HCT116 (cell line): Measurements from ENCODE around the gene PNRC1. TPM values are rescaled to one million over a fixed set of nuclear protein-coding genes. Genes with fewer than 3 reads are reported as not detected.

Experiments
- ATAC-seq: fragments of 200-7000 bp; cut with Tn5 transposase; 2 replicates; pipeline ENCODE4 v1.9.1; 2020; ENCODE audit warnings: mild to moderate bottlenecking, moderate library complexity
- BruUV-seq: library from RNA; stranded (reverse); fragments of 400-500 nt; replicated peaks from 2 replicates; lab custom pipeline; 2021; lab: Mats Ljungman, UMichigan
- CTCF ChIA-PET: fragments of 300-600 bp; sonication (Branson Sonifier 250); formaldehyde crosslinking; loops from one replicate; lab custom pipeline; 2021; ENCODE audit warnings: antibody characterized with exemption; lab: Charles Lee
- POLR2A ChIA-PET: fragments of 300-600, 350-600 bp; sonication (Branson Sonifier 250); formaldehyde crosslinking; loops from one replicate; lab custom pipeline; 2021; ENCODE audit warnings: antibody characterized with exemption; lab: Charles Lee
- RAD21 ChIA-PET, 2 experiments: fragments of 300-600 bp; sonication (Branson Sonifier 250); formaldehyde crosslinking; loops; one replicate each; lab custom pipeline; 2023; ENCODE audit warnings: low total read pairs in 2 of 2; ENCODE audit not compliant: uncharacterized antibody in 2 of 2, unreplicated experiment in 2 of 2, low non-redundant PET in 1 of 2; lab: Charles Lee
- DNase-seq: peaks from one replicate; pipeline ENCODE4 v3.0.0-alpha.2; 2010; ENCODE audit warnings: low read depth, low spot score
- H2AFZ ChIP-seq: fragments of 200-600 bp; shearing (Covaris generic), sonication (generic); 2 replicates; pipeline ENCODE4 v1.6.1; 2017; ENCODE audit warnings: low read depth, mixed run types, mixed read lengths, antibody characterized with exemption, low read length; ENCODE audit not compliant: poor library complexity, severe bottlenecking
- H3K27ac ChIP-seq: 2 replicates; pipeline ENCODE4 v1.5.1; 2012; ENCODE audit warnings: low read depth, low read length
- H3K27me3 ChIP-seq: fragments of 200-600 bp; sonication (generic); 2 replicates; pipeline ENCODE4 v1.6.1; 2016; ENCODE audit warnings: mixed run types, low read length, mixed read lengths; ENCODE audit not compliant: insufficient read depth
- H3K36me3 ChIP-seq, 2 experiments: fragments of 200-500 bp in 1 of 2; fragments of 200-600 bp in 1 of 2; sonication (Bioruptor generic) in 1 of 2; sonication (generic) in 1 of 2; 2 replicates each; pipeline versions ENCODE4 v1.5.1 to v1.6.1; 2014 to 2016; ENCODE audit warnings: low read length in 2 of 2, inconsistent platforms in 1 of 2, mixed read lengths in 1 of 2, mixed run types in 1 of 2; ENCODE audit not compliant: insufficient read depth in 2 of 2, control insufficient read depth in 1 of 2
- H3K4me1 ChIP-seq, 2 experiments: fragments of 200-600 bp in 1 of 2; sonication (generic) in 1 of 2; 2 replicates each; pipeline versions ENCODE4 v1.5.1 to v1.6.1; 2012 to 2017; ENCODE audit warnings: low read length in 2 of 2, inconsistent platforms in 1 of 2, mild to moderate bottlenecking in 1 of 2, mixed read lengths in 1 of 2, mixed run types in 1 of 2, moderate library complexity in 1 of 2; ENCODE audit not compliant: insufficient read depth in 2 of 2, control insufficient read depth in 1 of 2
- H3K4me2 ChIP-seq: fragments of 200-600 bp; sonication (generic); 2 replicates; pipeline ENCODE4 v1.6.1; 2017; ENCODE audit warnings: mixed run types, low read length, mixed read lengths
- H3K4me3 ChIP-seq, 2 experiments: fragments of 200-600 bp in 1 of 2; sonication (generic) in 1 of 2; replicated peaks in 1 of 2; 2 replicates each; pipeline ENCODE4 v1.5.1; 2011 to 2016; ENCODE audit warnings: low read length in 2 of 2, control low read depth in 1 of 2, low read depth in 1 of 2, mild to moderate bottlenecking in 1 of 2, mixed read lengths in 1 of 2, mixed run types in 1 of 2
- H3K79me2 ChIP-seq: fragments of 200-600 bp; sonication (generic); 2 replicates; pipeline ENCODE4 v1.6.1; 2017; ENCODE audit warnings: mild to moderate bottlenecking, mixed run types, low read length, moderate library complexity, mixed read lengths; ENCODE audit not compliant: insufficient read depth
- H3K9ac ChIP-seq: fragments of 200-600 bp; sonication (generic); 2 replicates; pipeline ENCODE4 v1.6.1; 2016; ENCODE audit warnings: low read length, mixed read lengths
- H3K9me2 ChIP-seq: fragments of 200-600 bp; sonication (generic), shearing (Covaris generic); 2 replicates; pipeline ENCODE4 v1.6.1; 2017; ENCODE audit warnings: mixed run types, mild to moderate bottlenecking, moderate library complexity; ENCODE audit not compliant: insufficient read depth
- H3K9me3 ChIP-seq, 2 experiments: fragments of 200-500 bp in 1 of 2; fragments of 200-600 bp in 1 of 2; sonication (Bioruptor generic) in 1 of 2; sonication (generic) in 1 of 2; 2 replicates each; pipeline ENCODE4 v1.6.1; 2014 to 2017; ENCODE audit warnings: low read length in 2 of 2, mixed read lengths in 2 of 2, inconsistent platforms in 1 of 2, low read depth in 1 of 2, mild to moderate bottlenecking in 1 of 2, mixed run types in 1 of 2, moderate library complexity in 1 of 2; ENCODE audit not compliant: control insufficient read depth in 1 of 2, insufficient read depth in 1 of 2
- H4K20me1 ChIP-seq: fragments of 200-600 bp; sonication (generic), shearing (Covaris generic); 2 replicates; pipeline ENCODE4 v1.6.1; 2017; ENCODE audit warnings: mixed run types, mild to moderate bottlenecking, moderate library complexity; ENCODE audit not compliant: insufficient read depth
- EGR1 ChIP-seq: IDR thresholded peaks from 2 replicates; pipeline ENCODE4 v1.6.1; 2012; ENCODE audit warnings: low read depth
- EZH2 ChIP-seq: fragments of 200-600 bp; sonication (generic); IDR thresholded peaks from 2 replicates; pipeline ENCODE4 v1.6.1; 2017; ENCODE audit warnings: antibody characterized with exemption, mixed run types
- FOSL1 ChIP-seq: IDR thresholded peaks from 2 replicates; pipeline ENCODE4 v1.6.1; 2012; ENCODE audit warnings: low read depth
- JUND ChIP-seq: IDR thresholded peaks from 2 replicates; pipeline ENCODE4 v1.6.1; 2012
- POLR2A ChIP-seq: IDR thresholded peaks from 2 replicates; pipeline ENCODE4 v1.7.0; 2011; ENCODE audit warnings: borderline replicate concordance; ENCODE audit not compliant: insufficient read depth, insufficient read length; ENCODE audit errors: extremely low read depth
- REST ChIP-seq: IDR thresholded peaks from 2 replicates; pipeline ENCODE4 v1.6.1; 2012; ENCODE audit warnings: low read depth
- YY1 ChIP-seq: IDR thresholded peaks from 2 replicates; pipeline ENCODE4 v1.6.1; 2011; ENCODE audit warnings: low read length, low read depth, moderate library complexity, mild to moderate bottlenecking; ENCODE audit not compliant: insufficient replicate concordance; ENCODE audit errors: extremely low read depth
- ZFX ChIP-seq: fragments of 450-650 bp; IDR thresholded peaks from 2 replicates; pipeline ENCODE4 v1.6.1; 2017
- ZNF274 ChIP-seq: fragments of 200-500 bp; sonication (Bioruptor generic); IDR thresholded peaks from 2 replicates; pipeline ENCODE4 v1.6.1; 2014; ENCODE audit warnings: mild to moderate bottlenecking, low read depth, low read length, inconsistent platforms
- intact Hi-C: fragments of 100-400 bp; cut with micrococcal nuclease; formaldehyde crosslinking; loops from 2 replicates; pipeline ENCODE4 v1.10.0; 2022
- total RNA-seq: library from RNA; stranded (reverse); gene quantifications from one replicate; pipeline ENCODE4 v1.2.1, GENCODE V29; 2021; ENCODE audit not compliant: unreplicated experiment

PNRC1 gene
- total RNA-seq, 1 experiment from 2014 or later: 66.8 TPM

- no peak for DNase-seq
- POLR2A ChIA-PET: no interaction called here
Observed at GRCh38 chr6:89117211-89118108, 36.9 kb downstream of the PNRC1 start, which contains the start of gene SRSF12. TSS of gene SRSF12 (minus strand) at chr6:89118071. CDS start at chr6:89117887, 184 bp downstream.

GRCh38 chr6:89118931-89119330, 38.4 kb downstream of the PNRC1 start:
- ChIA-PET CTCF (no interaction called here), POLR2A (no interaction called here)
- Histone ChIP-seq H3K4me3 (no peak overlapping the region), H4K20me1 (no peaks in the 10 kb centered on the region), H3K9me2 (no peaks in the 10 kb centered on the region), H3K4me2 (no peak overlapping the region), H3K27me3 (no peaks in the 10 kb centered on the region), H3K79me2 (no peaks in the 10 kb centered on the region), H3K27ac (no peak overlapping the region), H3K9me3 (no peaks in the 10 kb centered on the region), H3K9ac (no peak overlapping the region), H2AFZ (no peak overlapping the region), H3K36me3 (no peaks in the 10 kb centered on the region), H3K4me1 (peaks cover 0 to 13% of the 10 kb centered on the region in 2 experiments; a peak in 2 of 4 replicates)
- no TSS peak for BruUV-seq
- DNase-seq (no peak), ATAC-seq (no peak)
- no peak for TF ChIP-seq POLR2A
- TF ChIP-seq EGR1: no peak
- TF ChIP-seq JUND: no peak
- no peak for TF ChIP-seq ZNF274
- TF ChIP-seq EZH2: no peak
- TF ChIP-seq REST: no peak
- no peak for TF ChIP-seq YY1
- TF ChIP-seq, all 23 proteins: peak for 0
- intact Hi-C loops: no loop called here
- RAD21 ChIA-PET: no interaction called here

More at GRCh38 chr6:89117211-89118108, 36.9 kb downstream of the PNRC1 start, which contains the start of gene SRSF12:
- Histone ChIP-seq H3K9me3 (no peaks in the 10 kb centered on the region), H3K4me1 (peaks cover 0 to 15% of the 10 kb centered on the region in 2 experiments; a peak in 3 of 4 replicates), H3K27me3 (no peaks in the 10 kb centered on the region), H3K79me2 (no peaks in the 10 kb centered on the region), H3K4me2 (peak within 1 kb of the TSS; percentile 74), H3K4me3 (peak within 1 kb of the TSS; percentile 36 to 56), H4K20me1 (no peaks in the 10 kb centered on the region), H3K9ac (peak within 1 kb of the TSS; percentile 50; the same call in 1 of the 2 replicates), H2AFZ (peak within 1 kb of the TSS; percentile 88), H3K9me2 (no peaks in the 10 kb centered on the region), H3K27ac (no peak within 1 kb of the TSS; the same call in 1 of the 2 replicates), H3K36me3 (no peaks in the 10 kb centered on the region)
- peak; percentile 78 for ATAC-seq
- ChIA-PET RAD21 (interaction anchor here in 1 of 2 experiments (0.6 kb wide), 1 partner anchor 125 kb away, joined by 3 read pairs; no protein-coding TSS in a partner anchor), CTCF (interaction anchor here (0.6 kb wide), 1 partner anchor 19 kb away, joined by 3 read pairs; no protein-coding TSS in a partner anchor)
- intact Hi-C loops: no loop called here
- BruUV-seq: no TSS peak
- TF ChIP-seq FOSL1: no peak
- TF ChIP-seq ZFX: peak; percentile 50; the same call in 1 of the 2 replicates
